GM23248 (cell line): ENCODE measurements around the gene PSMC3IP. TPM values are rescaled to one million over a fixed set of nuclear protein-coding genes. Genes with fewer than 3 reads are reported as not detected.
"Not testable (repeated sequence)": the region's sequence is repeated elsewhere in the genome, so short reads cannot be mapped to it uniquely, and the experiment has no call there.

ENCODE experiments used
- DNase-seq: peaks from one replicate; pipeline ENCODE4 v3.0.0-alpha.2; 2015
- H2AFZ ChIP-seq: fragments of 200-600 bp; sonication (generic); 2 replicates; pipeline ENCODE4 v1.6.1; 2016; ENCODE audit warnings: antibody characterized with exemption
- H3F3A ChIP-seq: fragments of 200-600 bp; sonication (generic); 2 replicates; pipeline ENCODE4 v1.6.1; 2016; ENCODE audit warnings: mild to moderate bottlenecking, antibody characterized with exemption, mixed run types; ENCODE audit not compliant: insufficient read depth
- H3K27ac ChIP-seq: fragments of 200-600 bp; sonication (generic); 2 replicates; pipeline ENCODE4 v1.5.1; 2016; ENCODE audit warnings: mild to moderate bottlenecking
- H3K27me3 ChIP-seq: fragments of 200-600 bp; sonication (generic); replicated peaks from 2 replicates; pipeline ENCODE4 v1.6.1; 2016; ENCODE audit warnings: mild to moderate bottlenecking; ENCODE audit not compliant: insufficient read depth
- H3K36me3 ChIP-seq: fragments of 200-600 bp; sonication (generic); 2 replicates; pipeline ENCODE4 v1.6.1; 2016; ENCODE audit warnings: low read depth, mild to moderate bottlenecking
- H3K4me1 ChIP-seq: fragments of 200-600 bp; sonication (generic); 2 replicates; pipeline ENCODE4 v1.6.1; 2016; ENCODE audit warnings: mild to moderate bottlenecking; ENCODE audit not compliant: insufficient read depth
- H3K4me2 ChIP-seq: fragments of 200-600 bp; sonication (generic); one replicate; pipeline ENCODE4 v1.6.1; 2016; ENCODE audit warnings: mild to moderate bottlenecking; ENCODE audit not compliant: unreplicated experiment
- H3K4me3 ChIP-seq: fragments of 200-600 bp; sonication (generic); 2 replicates; pipeline ENCODE4 v1.5.1; 2016; ENCODE audit warnings: mild to moderate bottlenecking
- H3K79me2 ChIP-seq: fragments of 200-600 bp; sonication (generic); 2 replicates; pipeline ENCODE4 v1.6.1; 2016; ENCODE audit warnings: mild to moderate bottlenecking; ENCODE audit not compliant: insufficient read depth
- H3K9ac ChIP-seq: fragments of 200-600 bp; sonication (generic); 2 replicates; pipeline ENCODE4 v1.6.1; 2016; ENCODE audit warnings: mild to moderate bottlenecking
- H3K9me2 ChIP-seq: fragments of 200-600 bp; sonication (generic); 2 replicates; pipeline ENCODE4 v1.6.1; 2016; ENCODE audit warnings: mixed run types, mild to moderate bottlenecking, moderate library complexity; ENCODE audit not compliant: insufficient read depth
- H3K9me3 ChIP-seq: fragments of 200-600 bp; sonication (generic); one replicate; pipeline ENCODE4 v1.6.1; 2017; ENCODE audit warnings: low read depth
- H4K20me1 ChIP-seq: fragments of 200-600 bp; sonication (generic); 2 replicates; pipeline ENCODE4 v1.6.0; 2016; ENCODE audit not compliant: insufficient read depth
- EZH2 ChIP-seq: fragments of 200-600 bp; sonication (generic); IDR thresholded peaks from 2 replicates; pipeline ENCODE4 v1.6.1; 2018; ENCODE audit warnings: antibody characterized with exemption, mild to moderate bottlenecking; ENCODE audit not compliant: insufficient read depth, poor library complexity, severe bottlenecking
- EZH2phosphoT487 ChIP-seq: fragments of 200-600 bp; sonication (generic); IDR thresholded peaks from 2 replicates; pipeline ENCODE4 v1.6.1; 2018; ENCODE audit warnings: antibody characterized with exemption, moderate library complexity, mild to moderate bottlenecking, low read depth; ENCODE audit not compliant: insufficient read depth
- WGBS, 2 experiments: methylation state at CpG; one replicate each; pipeline ENCODE4 v1.1.6; 2015 to 2017; ENCODE audit warnings: low lambda C conversion rate in 2 of 2, low coverage in 1 of 2; ENCODE audit errors: missing lambda C conversion rate in 2 of 2; 5-methylcytosine and 5-hydroxymethylcytosine counted together
- in situ Hi-C: fragments of 300-500 bp; cut with MboI; formaldehyde crosslinking; loops from 2 replicates; pipeline ENCODE4 v1.15.0; 2020
- polyA plus RNA-seq: library from polyadenylated mRNA; unstranded; fragments of >200 nt; fragmentation: Nextera tagmentation; extraction: Ambion mirVana; gene quantifications from 2 replicates; pipeline ENCODE4 v1.2.1, GENCODE V29; 2016
- total RNA-seq: library from RNA; depleted of rRNA; stranded (reverse); fragments of >200 nt; shearing (Covaris generic); gene quantifications from 2 replicates; pipeline ENCODE4 v1.2.3, GENCODE V29; 2014; rRNA removed

The PSMC3IP gene
- total RNA-seq (8.2 and 8.9 TPM in 2 replicates), polyA plus RNA-seq (11.1 and 12.0 TPM in 2 replicates)

DNA sequence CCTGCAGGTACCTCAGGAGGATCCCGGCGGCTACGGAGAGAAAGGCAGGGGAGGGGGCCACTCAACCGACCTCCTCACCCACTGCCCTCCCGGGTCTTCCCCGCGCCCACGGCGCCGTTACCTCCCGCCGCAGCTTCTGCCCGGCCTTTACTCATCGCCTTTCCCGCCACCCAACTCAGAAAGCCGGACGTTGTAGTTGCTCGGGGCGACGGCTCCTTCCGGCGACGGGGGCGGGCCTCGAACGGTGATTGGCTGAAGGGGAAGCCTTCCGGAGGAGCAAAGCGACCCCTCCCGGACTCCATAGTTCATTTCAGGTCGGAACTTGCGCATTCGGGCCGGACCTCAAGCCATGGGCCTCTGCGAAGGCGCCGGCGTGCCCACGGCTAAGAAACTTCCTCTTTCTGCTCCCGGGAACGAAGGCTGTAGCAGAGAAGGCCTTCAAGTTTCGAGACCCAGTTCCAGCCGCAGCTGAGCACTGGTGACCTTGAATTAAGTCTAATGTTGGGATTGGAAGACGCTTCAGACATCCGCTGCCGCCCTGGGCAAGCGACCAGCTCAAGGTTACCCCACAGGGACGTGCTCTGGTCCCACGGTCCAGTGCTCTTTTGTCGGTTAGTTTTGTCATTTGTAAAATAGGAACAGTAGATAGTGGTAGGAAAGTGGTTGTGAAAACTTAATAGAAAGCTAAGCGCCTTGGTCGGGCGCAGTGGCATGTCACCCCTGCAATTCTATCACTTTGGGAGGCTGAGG, at the start of gene PSMC3IP:
Gene PSMC3IP (minus strand): TSS at position 198 of the 750 bp plus-strand sequence. CDS start 43 bp downstream, at position 155.
- in situ Hi-C loops: no loop called here

GRCh38 chr17:42623732-42624596, 46.4 kb upstream of the PSMC3IP start:
- no peak for DNase-seq
- H3K4me1 ChIP-seq: no peaks in the 10 kb centered on the region
- no peaks in the 10 kb centered on the region for H3K36me3 ChIP-seq
- H3K79me2 ChIP-seq: no peaks in the 10 kb centered on the region
- H3K9me3 ChIP-seq: no peaks in the 10 kb centered on the region
- WGBS, 2 experiments: 85 to 88% methylated on average over 7 of the region's 7 CpGs
- in situ Hi-C loops: no loop called here
- TF ChIP-seq EZH2: no peak
- TF ChIP-seq EZH2phosphoT487: no peak
- no peaks in the 10 kb centered on the region for H3K27me3 ChIP-seq
- H3F3A ChIP-seq: no peaks in the 10 kb centered on the region
- no peaks in the 10 kb centered on the region for H3K9me2 ChIP-seq
- H4K20me1 ChIP-seq: no peaks in the 10 kb centered on the region
- H2AFZ ChIP-seq: no peak overlapping the region
- no peak overlapping the region for H3K9ac ChIP-seq
- no peak overlapping the region for H3K27ac ChIP-seq
- no peak overlapping the region for H3K4me3 ChIP-seq
- H3K4me2 ChIP-seq: no peak overlapping the region

More for the DNA sequence above, at the start of gene PSMC3IP:
- Histone ChIP-seq H3K27ac (peak within 1 kb of the TSS; percentile 86), H3K36me3 (peaks cover 17% of the 10 kb centered on the region), H3K79me2 (peaks cover 57% of the 10 kb centered on the region), H3F3A (peaks cover 50% of the 10 kb centered on the region), H3K9me2 (no peaks in the 10 kb centered on the region), H3K9me3 (no peaks in the 10 kb centered on the region), H3K4me3 (peak within 1 kb of the TSS; percentile 95), H3K27me3 (no peaks in the 10 kb centered on the region), H3K9ac (peak within 1 kb of the TSS; percentile 93), H4K20me1 (no peaks in the 10 kb centered on the region), H2AFZ (peak within 1 kb of the TSS; percentile 90), H3K4me2 (peak within 1 kb of the TSS; percentile 97), H3K4me1 (peaks cover 14% of the 10 kb centered on the region; the same call in 1 of the 2 replicates)
- 1 to 3% methylated on average over 50 to 52 of the region's 52 CpGs for WGBS, 2 experiments
- no peak for TF ChIP-seq EZH2
- TF ChIP-seq EZH2phosphoT487: no peak
- peak; percentile 99 for DNase-seq

- Histone ChIP-seq H3K36me3 (no peaks in the 10 kb centered on the region), H3K9me3 (no peaks in the 10 kb centered on the region), H3K27me3 (no peaks in the 10 kb centered on the region), H3K4me1 (no peaks in the 10 kb centered on the region), H3K79me2 (no peaks in the 10 kb centered on the region), H2AFZ (no peak overlapping the region), H3K9me2 (no peaks in the 10 kb centered on the region), H4K20me1 (no peaks in the 10 kb centered on the region), H3K4me3 (no peak overlapping the region), H3K9ac (no peak overlapping the region), H3K27ac (no peak overlapping the region), H3K4me2 (no peak overlapping the region), H3F3A (no peaks in the 10 kb centered on the region)
- 74 to 76% methylated on average over 2 of the region's 2 CpGs for WGBS, 2 experiments
- DNase-seq: no peak
- in situ Hi-C loops: no loop called here
- TF ChIP-seq EZH2phosphoT487: no peak
- TF ChIP-seq EZH2: no peak
These were observed 45.7 kb upstream of the PSMC3IP start for GRCh38 chr17:42623271-42623670.

GRCh38 chr17:42621987-42622386, 44.5 kb upstream of the PSMC3IP start:
- H3K27ac ChIP-seq, H2AFZ ChIP-seq, H3K4me3 ChIP-seq, H3K4me1 ChIP-seq, H3K27me3 ChIP-seq, H3K4me2 ChIP-seq, DNase-seq, H3K9me2 ChIP-seq, H3K9ac ChIP-seq, in situ Hi-C loops, H4K20me1 ChIP-seq, H3K36me3 ChIP-seq, H3K79me2 ChIP-seq, H3K9me3 ChIP-seq, H3F3A ChIP-seq: not testable (repeated sequence)
- WGBS, 2 experiments: 81 to 93% methylated on average over 3 of the region's 3 CpGs
